Neuron (in vitro differentiated cells): ENCODE measurements around the gene ZNF511.

ENCODE experiments used
- H2AFZ ChIP-seq: one replicate; pipeline ENCODE4 v1.6.1; 2013; ENCODE audit warnings: low read depth, mild to moderate bottlenecking, inconsistent platforms, low read length, moderate library complexity
- H3K27me3 ChIP-seq: one replicate; pipeline ENCODE4 v1.6.1; 2013; ENCODE audit warnings: low read length; ENCODE audit not compliant: insufficient read depth
- H3K36me3 ChIP-seq: one replicate; pipeline ENCODE4 v1.6.1; 2013; ENCODE audit warnings: low read length; ENCODE audit not compliant: insufficient read depth
- H3K4me1 ChIP-seq: one replicate; pipeline ENCODE4 v1.6.1; 2013; ENCODE audit warnings: low read length; ENCODE audit not compliant: insufficient read depth
- H3K4me3 ChIP-seq: 2 replicates; pipeline ENCODE4 v1.5.1; 2013; ENCODE audit warnings: mild to moderate bottlenecking, low read length, moderate library complexity
- H3K9me3 ChIP-seq: one replicate; pipeline ENCODE4 v1.6.1; 2013; ENCODE audit warnings: low read length

Gene ZNF511

GRCh38 chr10:133342942-133343341 is 34.2 kb downstream of the ZNF511 start:
- Histone ChIP-seq H2AFZ (no peak overlapping the region), H3K4me1 (peaks cover 4% of the 10 kb centered on the region), H3K27me3 (no peaks in the 10 kb centered on the region), H3K36me3 (no peaks in the 10 kb centered on the region), H3K9me3 (no peaks in the 10 kb centered on the region), H3K4me3 (no peak overlapping the region)

GRCh38 chr10:133343558-133343957 is 34.8 kb downstream of the ZNF511 start:
- Histone ChIP-seq H2AFZ (no peak overlapping the region), H3K27me3 (no peaks in the 10 kb centered on the region), H3K36me3 (no peaks in the 10 kb centered on the region), H3K9me3 (no peaks in the 10 kb centered on the region), H3K4me3 (no peak overlapping the region), H3K4me1 (peaks cover 4% of the 10 kb centered on the region)

GRCh38 chr10:133344236-133344635 is 35.5 kb downstream of the ZNF511 start:
- H3K36me3 ChIP-seq: no peaks in the 10 kb centered on the region
- H3K27me3 ChIP-seq: no peaks in the 10 kb centered on the region
- H3K4me1 ChIP-seq: peaks cover 4% of the 10 kb centered on the region
- H2AFZ ChIP-seq: no peak overlapping the region
- no peaks in the 10 kb centered on the region for H3K9me3 ChIP-seq
- no peak overlapping the region for H3K4me3 ChIP-seq

GRCh38 chr10:133346413-133346812 is 37.7 kb downstream of the ZNF511 start:
- no peak overlapping the region for H3K4me3 ChIP-seq
- H2AFZ ChIP-seq: no peak overlapping the region
- no peaks in the 10 kb centered on the region for H3K36me3 ChIP-seq

GRCh38 chr10:133347710-133348517 is 39.2 kb downstream of the ZNF511 start:
- Histone ChIP-seq H3K4me3 (no peak overlapping the region), H2AFZ (no peak overlapping the region), H3K27me3 (no peaks in the 10 kb centered on the region), H3K9me3 (no peaks in the 10 kb centered on the region), H3K4me1 (peaks cover 4% of the 10 kb centered on the region), H3K36me3 (no peaks in the 10 kb centered on the region)

More at GRCh38 chr10:133346413-133346812, 37.7 kb downstream of the ZNF511 start:
- H3K9me3 ChIP-seq: no peaks in the 10 kb centered on the region
- H3K27me3 ChIP-seq: no peaks in the 10 kb centered on the region
- H3K4me1 ChIP-seq: peaks cover 4% of the 10 kb centered on the region

- no peak overlapping the region for H2AFZ ChIP-seq
- no peaks in the 10 kb centered on the region for H3K36me3 ChIP-seq
- H3K4me3 ChIP-seq: no peak overlapping the region
- peaks cover 4% of the 10 kb centered on the region for H3K4me1 ChIP-seq
- H3K9me3 ChIP-seq: no peaks in the 10 kb centered on the region
- no peaks in the 10 kb centered on the region for H3K27me3 ChIP-seq
These were observed 40.5 kb downstream of the ZNF511 start for GRCh38 chr10:133349160-133349568.

- Histone ChIP-seq H3K27me3 (no peaks in the 10 kb centered on the region), H3K9me3 (no peaks in the 10 kb centered on the region), H3K4me1 (peaks cover 4% of the 10 kb centered on the region), H3K36me3 (no peaks in the 10 kb centered on the region), H3K4me3 (no peak overlapping the region), H2AFZ (no peak overlapping the region)
These were observed 40.9 kb downstream of the ZNF511 start for GRCh38 chr10:133349577-133350011.

GRCh38 chr10:133350283-133350949 is 41.7 kb downstream of the ZNF511 start:
- Histone ChIP-seq H2AFZ (no peak overlapping the region), H3K4me1 (peaks cover 2% of the 10 kb centered on the region), H3K36me3 (no peaks in the 10 kb centered on the region), H3K4me3 (no peak overlapping the region), H3K27me3 (no peaks in the 10 kb centered on the region), H3K9me3 (no peaks in the 10 kb centered on the region)

GRCh38 chr10:133350950-133351329 is 42.2 kb downstream of the ZNF511 start:
- H3K9me3 ChIP-seq: no peaks in the 10 kb centered on the region
- H3K4me1 ChIP-seq: no peaks in the 10 kb centered on the region
- H3K36me3 ChIP-seq: no peaks in the 10 kb centered on the region
- H3K4me3 ChIP-seq: no peak overlapping the region
- no peak overlapping the region for H2AFZ ChIP-seq
- H3K27me3 ChIP-seq: no peaks in the 10 kb centered on the region

GRCh38 chr10:133351408-133352318 is 42.9 kb downstream of the ZNF511 start:
- Histone ChIP-seq H3K4me1 (peaks cover 2% of the 10 kb centered on the region), H3K27me3 (no peaks in the 10 kb centered on the region), H3K36me3 (no peaks in the 10 kb centered on the region), H3K4me3 (no peak overlapping the region), H3K9me3 (no peaks in the 10 kb centered on the region), H2AFZ (no peak overlapping the region)

GRCh38 chr10:133353202-133353959 is 44.7 kb downstream of the ZNF511 start:
- Histone ChIP-seq H3K9me3 (no peaks in the 10 kb centered on the region), H3K4me1 (peaks cover 6% of the 10 kb centered on the region), H3K27me3 (no peaks in the 10 kb centered on the region), H3K36me3 (no peaks in the 10 kb centered on the region), H3K4me3 (no peak overlapping the region), H2AFZ (no peak overlapping the region)

GRCh38 chr10:133353988-133354605 is 45.4 kb downstream of the ZNF511 start:
- H2AFZ ChIP-seq: no peak overlapping the region
- no peaks in the 10 kb centered on the region for H3K27me3 ChIP-seq
- H3K4me1 ChIP-seq: peaks cover 6% of the 10 kb centered on the region
- no peak overlapping the region for H3K4me3 ChIP-seq
- H3K9me3 ChIP-seq: no peaks in the 10 kb centered on the region
- no peaks in the 10 kb centered on the region for H3K36me3 ChIP-seq
